Right lobe of liver (tissue), 4 donors: ENCODE measurements around the gene GPRC5C.

Experiments used
- CTCF ChIP-seq, 4 donors: fragments of 200-600 bp in 3 of 4; fragments of 450-650 bp in 1 of 4; IDR thresholded peaks; one replicate each; pipeline versions ENCODE4 v1.5.1 to v1.8.0; 2016 to 2022; ENCODE audit warnings: antibody characterized with exemption in 4 of 4, mild to moderate bottlenecking in 2 of 4
- POLR2A ChIP-seq: fragments of 450-650 bp; IDR thresholded peaks from one replicate; pipeline ENCODE4 v1.6.1; 2017; ENCODE audit warnings: antibody characterized with exemption, mild to moderate bottlenecking
- donor health status: DM: no; HTN: no; CAD: no.
- donor health status: DM: no; HTN: no; CAD: no.
- donor health status: DM: no; HTN: yes; CAD: no.

GRCh38 chr17:74455821-74456220 lies 23.9 kb downstream of the GPRC5C start:
- no peak for TF ChIP-seq CTCF (IDR thresholded peaks at IDR 0.05)
- no peak for TF ChIP-seq POLR2A
